GM10266 (cell line): ENCODE results near the gene RNPEPL1.
"Not testable (repeated sequence)": the region's sequence is repeated elsewhere in the genome, so short reads cannot be mapped to it uniquely, and the experiment has no call there.

Experiments used
- DNase-seq: peaks from one replicate; pipeline ENCODE4 v3.0.0; 2012; ENCODE audit errors: extremely low spot score
- CTCF ChIP-seq: IDR thresholded peaks from 2 replicates; pipeline ENCODE4 v1.5.1; 2012; ENCODE audit warnings: mild to moderate bottlenecking, low read depth; ENCODE audit not compliant: control insufficient read depth, insufficient read depth; ENCODE audit errors: missing control alignments

Gene RNPEPL1

GRCh38 chr2:240614391-240614790, 46.1 kb downstream of the RNPEPL1 start:
- no peak for DNase-seq
- no peak for TF ChIP-seq CTCF

GRCh38 chr2:240615396-240615795, 47.1 kb downstream of the RNPEPL1 start:
- no peak for DNase-seq
- no peak for TF ChIP-seq CTCF

GRCh38 chr2:240615820-240616547, 47.7 kb downstream of the RNPEPL1 start:
- TF ChIP-seq CTCF = no peak
- no peak for DNase-seq

- DNase-seq = not testable (repeated sequence)
Observed at GRCh38 chr2:240616860-240617666, 48.8 kb downstream of the RNPEPL1 start.

GRCh38 chr2:240618776-240619175, 50.5 kb downstream of the RNPEPL1 start:
- TF ChIP-seq CTCF = no peak
- no peak for DNase-seq

- no peak for TF ChIP-seq CTCF
- no peak for DNase-seq
Observed at GRCh38 chr2:240619506-240620148, 51.3 kb downstream of the RNPEPL1 start.

- no peak for DNase-seq
- TF ChIP-seq CTCF = no peak
Observed at GRCh38 chr2:240620149-240620731, 52.0 kb downstream of the RNPEPL1 start.
